C4-2B (cell line): ENCODE measurements around the gene DEFB114.

Experiments used
- CTCF ChIP-seq: fragments of 450-650 bp; conservative IDR thresholded peaks from 2 replicates; pipeline ENCODE4 v1.5.1; 2017; ENCODE audit warnings: mild to moderate bottlenecking
- ZFX ChIP-seq: fragments of 450-650 bp; IDR thresholded peaks from 2 replicates; pipeline ENCODE4 v1.6.1; 2017

- no peak for TF ChIP-seq CTCF
- no peak for TF ChIP-seq ZFX
Measured at GRCh38 chr6:49939993-49940498, 23.9 kb downstream of the DEFB114 start.
